GM12891 (cell line): ENCODE measurements around the gene ALB.

Experiments used
- PAX5 ChIP-seq: IDR thresholded peaks from 2 replicates; pipeline ENCODE4 v1.6.1; 2011; ENCODE audit warnings: low read length, moderate library complexity, mild to moderate bottlenecking; ENCODE audit not compliant: insufficient read depth, severe bottlenecking
- POLR2A ChIP-seq: IDR thresholded peaks from 2 replicates; pipeline ENCODE4 v1.6.1; 2011; ENCODE audit warnings: low read depth, low read length, control low read depth
- POLR2AphosphoS5 ChIP-seq: IDR thresholded peaks from 2 replicates; pipeline ENCODE4 v1.6.1; 2011; ENCODE audit warnings: low read depth, low read length, control low read depth
- POU2F2 ChIP-seq: IDR thresholded peaks from 2 replicates; pipeline ENCODE4 v1.6.1; 2011; ENCODE audit warnings: low read depth, mild to moderate bottlenecking, control low read depth, low read length, moderate library complexity
- SPI1 ChIP-seq: IDR thresholded peaks from 2 replicates; pipeline ENCODE4 v1.6.1; 2011; ENCODE audit warnings: low read depth, low read length, control low read depth
- TAF1 ChIP-seq: IDR thresholded peaks from 2 replicates; pipeline ENCODE4 v1.6.1; 2011; ENCODE audit warnings: low read depth, low read length, control low read depth

GRCh38 chr4:73439991-73440390, 35.9 kb downstream of the ALB start:
- TF ChIP-seq POLR2AphosphoS5 = no peak
- no peak for TF ChIP-seq POLR2A
- no peak for TF ChIP-seq TAF1
- no peak for TF ChIP-seq SPI1
- TF ChIP-seq PAX5 = no peak
- no peak for TF ChIP-seq POU2F2
